Right lobe of liver (tissue), 6 donors: Measurements from ENCODE around the gene CEP89. TPM values are rescaled to one million over a fixed set of nuclear protein-coding genes. Genes with fewer than 3 reads are reported as not detected.

Experiments used
- ATAC-seq, 4 donors: fragments of 200-7000 bp; cut with Tn5 transposase; one replicate each; pipeline ENCODE4 v1.9.1; 2020; ENCODE audit warnings: mild to moderate bottlenecking in 4 of 4, moderate library complexity in 4 of 4
- DNase-seq, 3 donors: peaks; one replicate each; pipeline ENCODE4 v3.0.0-alpha.2; 2020
- H3K27ac ChIP-seq, 3 donors: fragments of 200-600 bp; one replicate each; pipeline ENCODE4 v1.8.0; 2022
- H3K27me3 ChIP-seq, 2 donors: fragments of 200-600 bp; one replicate each; pipeline ENCODE4 v1.8.0; 2022
- H3K36me3 ChIP-seq, 4 donors: fragments of 200-600 bp; sonication (generic) in 1 of 4; one replicate each; pipeline versions ENCODE4 v1.5.1 to v1.8.0; 2017 to 2022; ENCODE audit warnings: control low read depth in 1 of 4
- H3K4me1 ChIP-seq, 4 donors: fragments of 200-600 bp; sonication (generic) in 1 of 4; one replicate each; pipeline versions ENCODE4 v1.5.1 to v1.8.0; 2017 to 2022; ENCODE audit warnings: control low read depth in 1 of 4
- H3K4me3 ChIP-seq, 3 donors: fragments of 200-600 bp; one replicate each; pipeline ENCODE4 v1.8.0; 2022
- H3K9me3 ChIP-seq, 4 donors: fragments of 200-600 bp; sonication (generic) in 1 of 4; one replicate each; pipeline versions ENCODE4 v1.5.1 to v1.8.0; 2017 to 2022; ENCODE audit warnings: control low read depth in 1 of 4
- POLR2A ChIP-seq: fragments of 450-650 bp; IDR thresholded peaks from one replicate; pipeline ENCODE4 v1.6.1; 2017; ENCODE audit warnings: antibody characterized with exemption, mild to moderate bottlenecking
- WGBS: methylation state at CpG from one replicate; pipeline ENCODE4 v1.1.6; 2018; ENCODE audit warnings: low coverage, low lambda C conversion rate; ENCODE audit not compliant: insufficient coverage; ENCODE audit errors: missing lambda C conversion rate; 5-methylcytosine and 5-hydroxymethylcytosine counted together
- intact Hi-C, 2 donors: fragments of 100-400 bp; cut with DNase I; formaldehyde crosslinking; loops; one replicate each; pipeline versions ENCODE4 v1.11.2 to v1.14.1; 2022
- total RNA-seq, 6 experiments: library from RNA; depleted of rRNA in 2 of 6; stranded (reverse); fragments of >200 nt in 2 of 6; fragmentation: NEBNext Ultra II Directional in 3 of 6; extraction: Animal tissue kit (Norgen Biotek cat#: 25700) in 3 of 6; gene quantifications; one replicate each; pipeline versions ENCODE4 v1.1.0 to v1.2.4, GENCODE V29; 2016 to 2023
- TF ChIP-seq, protein P1 (sequence below), 4 donors: fragments of 200-600 bp in 3 of 4; fragments of 450-650 bp in 1 of 4; IDR thresholded peaks; one replicate each; pipeline versions ENCODE4 v1.5.1 to v1.8.0; 2016 to 2022; ENCODE audit warnings: antibody characterized with exemption in 4 of 4, mild to moderate bottlenecking in 2 of 4
- donor health status: DM: no; HTN: yes; CAD: no.
- donor health status: DM: no; HTN: no; CAD: no.
- donor health status: DM: no; HTN: no; CAD: no.
- donor health status: DM: no; HTN: yes; CAD: no.
- donor health status: DM: no; HTN: yes; CAD: no.

CEP89 gene
- total RNA-seq, 6 experiments from 2014 or later = 2.9 to 5.7 (median 4.7) TPM

DNA sequence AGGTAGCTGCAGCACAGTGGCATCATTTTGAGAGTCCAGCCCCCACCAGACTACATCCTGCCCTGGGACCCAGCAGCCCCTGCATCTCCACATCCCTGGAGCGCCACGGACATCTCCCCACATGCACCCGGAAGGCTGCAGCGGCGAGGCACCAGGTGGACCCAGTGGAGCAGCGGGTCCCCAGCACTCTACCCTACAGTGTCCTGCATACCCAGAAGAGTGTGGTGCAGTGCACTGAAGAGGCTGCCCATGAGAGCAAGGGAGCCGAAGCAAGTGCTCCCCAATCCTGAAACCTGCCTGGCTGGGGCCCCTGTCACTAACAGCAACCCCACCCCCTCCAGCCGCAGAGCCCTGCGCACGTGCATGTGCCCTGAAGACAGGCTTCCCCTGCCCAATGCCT is 80.9 kb downstream of the CEP89 start:
- no peak for ATAC-seq
- no peaks in the 10 kb centered on the region for H3K36me3 ChIP-seq
- H3K4me1 ChIP-seq = no peaks in the 10 kb centered on the region
- DNase-seq = no peak
- WGBS = no CpG with 5 or more reads among the region's 10 CpGs
- intact Hi-C loops = no loop called here
- TF ChIP-seq, protein P1, sequence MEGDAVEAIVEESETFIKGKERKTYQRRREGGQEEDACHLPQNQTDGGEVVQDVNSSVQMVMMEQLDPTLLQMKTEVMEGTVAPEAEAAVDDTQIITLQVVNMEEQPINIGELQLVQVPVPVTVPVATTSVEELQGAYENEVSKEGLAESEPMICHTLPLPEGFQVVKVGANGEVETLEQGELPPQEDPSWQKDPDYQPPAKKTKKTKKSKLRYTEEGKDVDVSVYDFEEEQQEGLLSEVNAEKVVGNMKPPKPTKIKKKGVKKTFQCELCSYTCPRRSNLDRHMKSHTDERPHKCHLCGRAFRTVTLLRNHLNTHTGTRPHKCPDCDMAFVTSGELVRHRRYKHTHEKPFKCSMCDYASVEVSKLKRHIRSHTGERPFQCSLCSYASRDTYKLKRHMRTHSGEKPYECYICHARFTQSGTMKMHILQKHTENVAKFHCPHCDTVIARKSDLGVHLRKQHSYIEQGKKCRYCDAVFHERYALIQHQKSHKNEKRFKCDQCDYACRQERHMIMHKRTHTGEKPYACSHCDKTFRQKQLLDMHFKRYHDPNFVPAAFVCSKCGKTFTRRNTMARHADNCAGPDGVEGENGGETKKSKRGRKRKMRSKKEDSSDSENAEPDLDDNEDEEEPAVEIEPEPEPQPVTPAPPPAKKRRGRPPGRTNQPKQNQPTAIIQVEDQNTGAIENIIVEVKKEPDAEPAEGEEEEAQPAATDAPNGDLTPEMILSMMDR (IDR thresholded peaks at IDR 0.05) = no peak
- no peak for TF ChIP-seq POLR2A
- H3K4me3 ChIP-seq = no peak overlapping the region
- H3K27me3 ChIP-seq = no peaks in the 10 kb centered on the region
- no peak overlapping the region for H3K27ac ChIP-seq
- H3K9me3 ChIP-seq = peaks cover 0 to 5% (median 0%) of the 10 kb centered on the region in 4 donors

DNA sequence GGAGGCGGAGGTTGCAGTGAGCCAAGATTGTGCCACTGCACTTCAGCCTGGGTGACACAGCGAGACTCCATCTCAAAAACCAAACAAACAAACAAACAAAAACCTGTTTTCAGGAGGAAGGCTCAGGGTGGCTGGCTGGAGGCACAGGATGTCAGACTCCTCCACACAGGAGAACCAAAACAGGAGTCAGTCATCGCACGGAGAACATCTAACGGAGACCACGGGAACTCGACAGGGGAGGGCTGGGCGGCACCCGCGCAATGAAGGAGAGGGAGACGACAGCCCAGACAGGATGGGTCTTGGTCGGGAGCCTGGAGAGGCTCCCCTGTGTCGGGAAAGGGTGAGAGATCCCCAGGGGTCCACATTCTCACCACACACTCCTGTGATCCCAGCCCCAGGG is 81.4 kb downstream of the CEP89 start:
- ATAC-seq (peak in 1 of 4 donors; percentile 22), DNase-seq (no peak)
- intact Hi-C loops = no loop called here
- TF ChIP-seq, protein P1 (IDR thresholded peaks at IDR 0.05) = no peak
- no peak for TF ChIP-seq POLR2A
- 100% methylated on average over 1 of the region's 13 CpGs for WGBS
- H3K27ac ChIP-seq = no peak overlapping the region
- no peaks in the 10 kb centered on the region for H3K4me1 ChIP-seq
- H3K4me3 ChIP-seq = no peak overlapping the region
- no peaks in the 10 kb centered on the region for H3K36me3 ChIP-seq
- no peaks in the 10 kb centered on the region for H3K27me3 ChIP-seq
- H3K9me3 ChIP-seq = peaks cover 0 to 5% (median 0%) of the 10 kb centered on the region in 4 donors

GRCh38 chr19:32889137-32889934 is 82.4 kb downstream of the CEP89 start:
- H3K27ac ChIP-seq = no peak overlapping the region
- no peaks in the 10 kb centered on the region for H3K36me3 ChIP-seq
- no peaks in the 10 kb centered on the region for H3K4me1 ChIP-seq
- no peak for TF ChIP-seq POLR2A
- TF ChIP-seq, protein P1 (IDR thresholded peaks at IDR 0.05) = no peak
- intact Hi-C loops = no loop called here
- no peak overlapping the region for H3K4me3 ChIP-seq
- ATAC-seq (peak in 1 of 4 donors; percentile 41), DNase-seq (no peak)
- H3K27me3 ChIP-seq = no peaks in the 10 kb centered on the region
- H3K9me3 ChIP-seq = peaks cover 0 to 5% (median 0%) of the 10 kb centered on the region in 4 donors
- WGBS = no CpG with 5 or more reads among the region's 11 CpGs

DNA sequence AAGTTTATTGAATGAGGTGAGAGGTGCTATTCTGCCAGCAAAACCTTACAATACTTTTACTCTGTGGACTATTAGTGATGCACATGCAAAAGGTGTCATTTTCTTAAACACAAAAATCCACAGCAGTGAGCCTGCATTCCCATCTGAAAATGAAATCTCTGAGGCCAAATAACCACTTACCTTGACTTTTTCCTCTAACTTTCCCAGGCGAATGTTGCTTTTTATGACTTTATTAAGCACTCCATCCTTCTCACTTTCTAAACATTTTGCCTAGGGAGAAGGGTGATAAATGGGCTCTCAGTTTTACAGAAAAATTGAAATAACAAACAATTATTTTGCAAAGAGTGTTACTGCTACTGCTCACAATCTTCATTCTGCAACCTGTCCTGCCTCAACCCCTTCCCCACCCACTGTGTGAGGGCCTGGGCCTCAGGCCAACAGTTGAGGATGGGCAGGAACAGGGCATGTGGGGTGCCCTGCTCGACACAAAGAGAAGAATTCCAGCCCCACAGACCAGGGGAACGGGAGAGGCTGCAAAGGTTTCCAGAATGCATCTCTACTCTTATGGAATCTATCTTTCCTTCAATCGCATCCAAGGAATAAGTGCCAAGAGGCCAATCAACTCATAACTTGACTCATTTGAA is 84.1 kb downstream of the CEP89 start:
- DNase-seq (no peak), ATAC-seq (no peak)
- H3K4me1 ChIP-seq = no peaks in the 10 kb centered on the region
- H3K4me3 ChIP-seq = no peak overlapping the region
- H3K36me3 ChIP-seq = no peaks in the 10 kb centered on the region
- H3K27me3 ChIP-seq = no peaks in the 10 kb centered on the region
- intact Hi-C loops = no loop called here
- peaks cover 0 to 5% (median 0%) of the 10 kb centered on the region in 4 donors for H3K9me3 ChIP-seq
- no peak overlapping the region for H3K27ac ChIP-seq
- WGBS = 90% methylated on average over 3 of the region's 4 CpGs
- no peak for TF ChIP-seq POLR2A
- TF ChIP-seq, protein P1 (IDR thresholded peaks at IDR 0.05) = no peak
